ENCODE measurements around the gene WDR20.

GRCh38 chr14:102121567-102121966 is 18.1 kb upstream of the WDR20 start:
- TF ChIP-seq CTCF (IDR thresholded peaks at IDR 0.05; ENCODE audit: extremely low read depth in 1 of 2, insufficient read depth in 1 of 2, low read depth in 1 of 2, low read length in 2 of 2), result no peak
- TF ChIP-seq POLR2A (IDR thresholded peaks at IDR 0.05; ENCODE audit: low read depth, low read length), result no peak
- no peak for TF ChIP-seq POLR2AphosphoS5 (IDR thresholded peaks at IDR 0.05; ENCODE audit: insufficient read depth, low read depth, low read length)
- no peak for TF ChIP-seq EZH2 (IDR thresholded peaks at IDR 0.05; ENCODE audit: borderline replicate concordance, low read depth, low read length, severe bottlenecking)
- no peak for TF ChIP-seq FOS (IDR thresholded peaks at IDR 0.05; ENCODE audit: borderline replicate concordance, insufficient read depth, low read length)
- no peak for TF ChIP-seq MAX (IDR thresholded peaks at IDR 0.05; ENCODE audit: insufficient read depth, insufficient read length)
- TF ChIP-seq JUN (IDR thresholded peaks at IDR 0.05; ENCODE audit: borderline replicate concordance, insufficient read depth, insufficient read length, low read depth), result no peak
- no peak for TF ChIP-seq GATA2 (IDR thresholded peaks at IDR 0.05; ENCODE audit: insufficient read depth, insufficient read length, low read depth, low read length)
